Vagina (tissue), 2 donors: ENCODE measurements around the gene HAAO.

Source experiments
- POLR2AphosphoS5 ChIP-seq, 2 donors: sonication (generic); formaldehyde crosslinking; IDR thresholded peaks; one replicate each; pipeline ENCODE4 v1.9.0; 2017; ENCODE audit warnings: antibody characterized with exemption in 2 of 2, mild to moderate bottlenecking in 2 of 2, low read depth in 1 of 2; ENCODE audit not compliant: insufficient read depth in 1 of 2
- TF ChIP-seq, protein P1 (sequence below), 3 experiments: fragments of 450-650 bp in 2 of 3; fragments of 200-600 bp in 1 of 3; sonication (generic) in 1 of 3; IDR thresholded peaks; one replicate each; pipeline ENCODE4 v1.5.1; 2017 to 2019; ENCODE audit warnings: antibody characterized with exemption in 3 of 3, mild to moderate bottlenecking in 2 of 3, moderate library complexity in 2 of 3

DNA sequence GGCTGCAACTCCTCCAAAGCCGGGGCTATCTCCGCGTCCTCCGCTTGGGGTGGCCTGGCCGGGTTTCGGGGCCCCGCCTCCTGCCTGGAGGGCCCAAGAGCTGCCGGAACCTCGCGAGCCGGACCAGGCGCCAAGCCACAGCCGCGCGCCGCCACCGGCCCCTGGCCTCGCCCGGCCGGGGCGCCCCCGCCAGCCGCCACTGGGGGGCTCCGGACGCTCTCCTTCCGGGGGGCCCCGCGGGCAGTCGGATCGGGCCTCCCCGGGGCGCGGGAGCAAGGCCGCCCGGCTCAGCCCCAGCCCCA lies 17.4 kb upstream of the HAAO start:
- TF ChIP-seq POLR2AphosphoS5 (IDR thresholded peaks at IDR 0.05; ENCODE audit: insufficient read depth in 1 of 2, low read depth in 1 of 2), result no peak
- TF ChIP-seq, protein P1, sequence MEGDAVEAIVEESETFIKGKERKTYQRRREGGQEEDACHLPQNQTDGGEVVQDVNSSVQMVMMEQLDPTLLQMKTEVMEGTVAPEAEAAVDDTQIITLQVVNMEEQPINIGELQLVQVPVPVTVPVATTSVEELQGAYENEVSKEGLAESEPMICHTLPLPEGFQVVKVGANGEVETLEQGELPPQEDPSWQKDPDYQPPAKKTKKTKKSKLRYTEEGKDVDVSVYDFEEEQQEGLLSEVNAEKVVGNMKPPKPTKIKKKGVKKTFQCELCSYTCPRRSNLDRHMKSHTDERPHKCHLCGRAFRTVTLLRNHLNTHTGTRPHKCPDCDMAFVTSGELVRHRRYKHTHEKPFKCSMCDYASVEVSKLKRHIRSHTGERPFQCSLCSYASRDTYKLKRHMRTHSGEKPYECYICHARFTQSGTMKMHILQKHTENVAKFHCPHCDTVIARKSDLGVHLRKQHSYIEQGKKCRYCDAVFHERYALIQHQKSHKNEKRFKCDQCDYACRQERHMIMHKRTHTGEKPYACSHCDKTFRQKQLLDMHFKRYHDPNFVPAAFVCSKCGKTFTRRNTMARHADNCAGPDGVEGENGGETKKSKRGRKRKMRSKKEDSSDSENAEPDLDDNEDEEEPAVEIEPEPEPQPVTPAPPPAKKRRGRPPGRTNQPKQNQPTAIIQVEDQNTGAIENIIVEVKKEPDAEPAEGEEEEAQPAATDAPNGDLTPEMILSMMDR (IDR thresholded peaks at IDR 0.05), result no peak
